HG03354 (cell line): ENCODE results near the gene SNAPC2.
"Not testable (repeated sequence)": the region's sequence is repeated elsewhere in the genome, so short reads cannot be mapped to it uniquely, and the experiment has no call there.

Experiments
- ATAC-seq: cut with Tn5 transposase; IDR thresholded peaks from one replicate; pipeline ENCODE4 v1.9.1; 2021; ENCODE audit warnings: mild to moderate bottlenecking; ENCODE audit not compliant: unreplicated experiment, poor library complexity, severe bottlenecking

SNAPC2 gene

GRCh38 chr19:7955696-7956095, 35.6 kb downstream of the SNAPC2 start:
- ATAC-seq, result no peak

DNA sequence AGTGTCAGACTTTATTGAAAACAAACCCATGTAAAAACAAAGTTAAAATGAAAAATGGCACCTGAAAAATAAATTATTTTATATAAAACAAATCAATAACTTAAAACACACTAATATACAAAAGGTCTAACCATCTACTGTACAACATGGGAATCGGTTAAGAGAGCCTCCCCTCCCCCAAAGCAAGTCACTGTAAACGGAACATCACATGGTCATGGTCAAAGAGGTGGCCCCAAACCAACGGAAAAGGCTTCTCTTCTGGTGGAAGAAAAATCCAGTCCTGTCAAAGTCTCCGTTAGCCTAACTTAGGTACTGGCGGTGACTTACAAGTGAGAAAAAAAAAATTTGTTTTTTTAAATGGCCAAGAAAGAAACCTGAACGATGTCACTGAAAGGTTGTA, 39.1 kb downstream of the SNAPC2 start:
- ATAC-seq, result no peak

DNA sequence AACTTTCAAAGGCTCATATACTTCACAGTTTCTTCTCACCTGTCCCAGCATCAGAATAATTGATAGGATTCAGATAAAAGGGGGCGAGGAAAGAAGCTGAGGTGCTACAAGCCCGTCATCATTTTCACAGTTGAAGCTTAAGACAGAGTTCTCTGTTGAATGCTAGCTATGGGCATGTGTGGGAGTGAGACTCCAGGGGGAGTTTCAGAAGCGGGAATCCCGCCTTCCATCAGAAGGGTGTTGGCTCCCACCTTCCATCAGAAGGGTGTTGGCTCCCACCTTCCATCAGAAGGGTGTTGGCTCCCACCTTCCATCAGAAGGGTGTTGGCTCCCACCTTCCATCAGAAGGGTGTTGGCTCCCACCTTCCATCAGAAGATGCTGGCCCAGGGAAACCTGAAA, 40.9 kb downstream of the SNAPC2 start:
- ATAC-seq, result not testable (repeated sequence)

DNA sequence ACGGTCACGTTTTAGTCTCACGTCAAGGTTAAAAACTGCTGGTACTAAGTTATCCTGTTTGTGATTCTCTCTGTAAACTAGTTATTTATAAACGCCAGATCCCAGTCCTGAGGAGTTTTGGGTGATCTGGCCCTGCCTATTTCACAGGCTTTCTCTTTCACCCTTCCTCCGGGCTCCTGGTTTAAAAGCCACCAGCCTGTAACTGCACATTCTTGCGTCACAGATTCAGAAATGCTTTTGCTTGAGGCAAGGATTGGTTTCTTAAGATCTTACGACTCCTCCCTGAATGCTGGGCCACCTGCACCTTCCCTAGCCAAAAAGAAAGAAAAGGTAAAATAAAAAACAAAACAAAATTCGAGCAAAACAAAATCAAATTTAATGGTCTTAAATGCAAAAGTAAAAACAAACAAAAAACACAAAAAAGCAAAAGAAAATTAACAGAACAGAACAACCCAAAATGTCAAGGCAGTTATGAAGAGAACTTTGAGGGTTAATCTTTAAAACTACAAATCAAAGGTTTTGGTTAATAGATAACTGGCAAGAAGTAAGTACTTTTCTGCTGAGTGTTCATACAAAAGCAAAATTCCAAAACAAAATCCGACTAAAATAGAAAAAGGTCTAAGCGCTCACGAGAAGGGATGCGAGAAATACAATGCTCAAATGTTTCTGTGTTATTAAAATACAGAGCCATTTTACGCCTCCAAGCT, 41.9 kb downstream of the SNAPC2 start:
- no peak for ATAC-seq

DNA sequence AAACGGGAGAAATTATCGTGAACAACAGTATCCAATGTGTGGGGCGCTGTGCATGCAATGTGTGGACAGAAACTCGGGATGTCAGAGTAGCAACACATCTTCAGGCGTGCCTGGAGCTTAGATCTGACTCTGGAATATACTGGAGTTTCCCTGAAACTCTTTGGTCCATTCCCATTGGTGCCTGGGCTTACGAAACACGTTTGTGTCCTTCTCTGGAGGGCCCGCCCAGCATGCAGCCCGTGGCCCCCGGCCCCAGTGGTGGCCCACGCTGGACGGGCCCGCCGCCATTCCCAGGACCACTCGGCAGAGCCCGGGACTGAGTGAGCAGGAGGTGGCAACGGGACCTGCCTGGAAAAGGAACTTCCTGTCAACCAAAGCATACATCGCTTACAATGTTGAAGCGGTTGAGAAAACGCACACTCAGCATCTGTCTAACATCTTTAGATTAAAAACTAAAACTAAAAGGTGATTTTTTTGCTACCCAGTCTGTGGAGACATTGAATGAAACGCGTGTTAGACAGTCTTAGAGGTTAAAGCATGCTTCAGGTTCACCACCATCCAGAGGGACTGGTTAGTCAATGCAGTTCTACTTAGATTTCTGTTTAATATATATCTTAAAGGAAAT, 42.6 kb downstream of the SNAPC2 start:
- no peak for ATAC-seq

DNA sequence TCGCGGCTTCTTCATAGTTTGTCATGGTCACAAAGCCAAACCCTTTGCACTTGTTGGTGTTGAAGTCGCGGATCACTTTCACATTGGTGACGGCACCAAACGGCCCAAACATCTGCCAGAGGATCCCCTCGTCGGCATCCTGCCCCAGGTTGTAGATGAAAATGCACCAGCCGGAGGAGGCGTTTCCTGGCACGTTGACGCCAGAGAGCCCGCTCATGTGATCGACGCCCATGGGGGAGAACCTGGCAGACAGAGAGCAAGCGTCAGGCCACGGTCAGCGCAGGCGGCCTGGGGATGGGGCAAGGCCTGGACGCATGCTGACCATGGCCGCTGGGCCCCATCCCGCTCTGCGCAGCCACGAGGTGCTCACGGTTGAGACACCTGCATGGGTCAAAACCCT, 43.4 kb downstream of the SNAPC2 start:
- no peak for ATAC-seq

DNA sequence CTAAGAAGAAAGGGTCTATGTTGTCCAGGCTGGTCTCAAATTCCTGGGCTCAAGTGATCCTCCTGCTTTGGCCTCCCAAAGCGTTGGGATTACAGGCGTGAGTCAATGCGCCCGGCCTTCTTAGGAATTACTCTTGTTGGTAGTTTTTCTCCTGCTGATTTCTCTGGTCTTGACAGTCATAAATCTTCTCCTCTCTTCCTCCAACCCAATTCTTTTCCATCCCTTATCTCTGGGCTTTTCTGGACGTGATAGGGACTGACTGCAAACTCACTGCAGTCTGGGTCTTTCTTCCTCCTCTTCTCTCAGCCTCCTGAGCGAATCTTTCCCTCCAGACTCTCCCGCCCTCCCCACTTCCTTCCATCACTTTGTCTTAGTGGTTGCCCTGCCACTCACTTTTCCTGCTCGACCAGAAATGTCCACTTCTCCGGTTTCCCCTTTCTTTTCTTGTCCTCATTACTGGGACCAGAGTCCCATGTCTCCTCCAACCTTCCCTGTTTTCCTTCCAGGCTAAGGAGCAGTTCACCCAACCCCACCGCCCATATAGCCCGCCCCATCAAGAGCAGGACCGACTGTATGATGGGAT, 45.2 kb downstream of the SNAPC2 start:
- ATAC-seq, result no peak

GRCh38 chr19:7965921-7966665, 46.0 kb downstream of the SNAPC2 start:
- no peak for ATAC-seq

DNA sequence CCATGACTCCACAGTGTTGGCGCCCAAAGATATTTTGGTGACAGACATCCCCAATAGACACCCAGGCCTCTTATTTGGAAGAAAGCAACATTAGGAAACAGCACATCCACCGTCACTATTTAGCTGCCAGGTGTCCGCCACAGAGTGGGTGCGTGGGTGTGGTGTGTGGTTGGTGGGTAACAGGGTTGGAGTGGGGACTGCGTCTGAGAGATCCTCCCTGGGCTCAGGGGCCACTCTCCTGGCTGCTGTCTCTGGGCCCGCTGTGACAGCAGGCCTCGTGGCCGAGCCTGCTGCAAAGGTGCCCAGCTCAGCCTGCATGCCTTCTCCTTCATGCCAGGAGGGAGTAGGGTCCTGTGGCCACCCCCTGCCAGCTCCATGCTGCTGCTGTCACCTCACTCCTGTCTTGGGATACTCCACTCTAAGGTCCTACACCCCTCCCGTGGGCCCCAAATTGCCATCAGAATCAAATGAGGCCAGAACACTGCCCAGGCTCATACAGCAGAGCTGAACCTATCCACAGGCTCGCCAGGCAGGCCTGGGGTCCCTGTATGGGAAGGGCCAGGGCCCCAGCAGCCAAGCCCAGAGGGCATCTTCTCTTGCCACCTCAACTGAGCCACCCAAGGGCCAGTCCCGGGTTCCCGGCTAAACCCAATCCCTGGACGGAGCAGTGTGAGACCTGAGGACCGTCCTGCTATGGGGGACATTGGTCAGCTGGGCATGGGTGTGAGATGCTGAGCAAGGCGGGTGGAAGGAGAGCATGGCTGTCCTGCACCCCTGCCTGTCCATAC, 48.1 kb downstream of the SNAPC2 start:
- no peak for ATAC-seq

GRCh38 chr19:7968796-7969554, 48.8 kb downstream of the SNAPC2 start:
- ATAC-seq, result no peak

DNA sequence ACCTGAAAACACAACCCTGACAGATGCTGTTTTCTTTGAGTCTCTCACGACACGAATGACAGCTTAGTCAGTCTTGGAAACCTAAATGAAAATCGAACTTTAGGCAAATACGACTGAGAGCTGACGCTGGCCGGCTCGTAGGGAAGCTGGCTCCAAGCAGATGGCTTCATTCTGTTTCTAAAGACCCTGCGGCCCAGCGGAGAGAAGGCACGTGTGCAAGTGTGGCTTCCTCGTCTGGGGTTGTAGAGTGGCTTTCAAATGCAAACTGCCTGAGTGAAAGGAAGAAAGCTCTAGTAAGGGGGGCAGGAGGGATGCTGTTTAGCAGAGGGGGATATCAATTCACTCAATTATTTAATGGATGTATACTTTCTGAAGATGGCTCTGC, 49.4 kb downstream of the SNAPC2 start:
- ATAC-seq, result no peak

DNA sequence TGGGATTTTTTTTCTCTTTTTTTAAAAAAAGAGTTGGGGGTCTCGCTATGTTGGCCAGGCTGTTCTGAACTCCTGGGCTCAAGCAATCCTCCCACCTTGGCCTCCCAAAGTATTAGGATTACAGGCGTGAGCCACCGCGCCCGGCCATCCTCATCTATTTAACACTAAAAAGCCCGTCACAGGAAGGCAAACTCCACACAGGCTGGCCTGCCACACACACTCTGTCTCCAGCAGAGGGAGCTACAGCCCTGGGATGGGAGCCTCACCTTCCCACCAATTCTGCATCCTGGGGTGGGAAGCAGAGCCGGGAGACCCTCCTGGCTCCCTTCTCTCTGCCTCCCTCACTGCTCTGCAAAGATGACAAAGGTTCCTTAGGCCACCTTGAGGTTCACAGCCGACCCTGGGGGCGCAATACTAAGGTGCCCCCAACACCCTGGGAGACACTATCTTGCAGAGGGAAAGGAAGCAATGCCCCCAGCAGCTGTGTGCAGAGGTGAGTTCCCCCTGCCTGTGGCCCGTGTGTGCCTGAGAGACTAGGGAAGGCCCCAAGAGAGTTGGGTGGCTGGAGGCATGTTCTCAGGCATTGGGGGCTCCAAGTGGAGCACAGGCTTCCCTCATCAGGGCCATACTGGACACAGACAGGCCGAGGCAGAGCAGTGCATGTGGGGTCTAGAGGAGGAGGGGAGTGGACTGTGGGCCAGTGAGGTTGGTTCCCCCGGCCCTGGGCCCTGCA, 50.7 kb downstream of the SNAPC2 start:
- ATAC-seq, result no peak

GRCh38 chr19:7971553-7972520, 51.7 kb downstream of the SNAPC2 start:
- ATAC-seq, result no peak
